DMS114 treated with DMSO at 0.1 percent for 48 hours (cell line): ENCODE measurements around the gene UBE2E2.

Experiments used
- DNase-seq: peaks from one replicate; lab custom pipeline; 2025; ENCODE audit not compliant: unreplicated experiment; lab: John Stamatoyannopoulos, UW

Gene UBE2E2

DNA sequence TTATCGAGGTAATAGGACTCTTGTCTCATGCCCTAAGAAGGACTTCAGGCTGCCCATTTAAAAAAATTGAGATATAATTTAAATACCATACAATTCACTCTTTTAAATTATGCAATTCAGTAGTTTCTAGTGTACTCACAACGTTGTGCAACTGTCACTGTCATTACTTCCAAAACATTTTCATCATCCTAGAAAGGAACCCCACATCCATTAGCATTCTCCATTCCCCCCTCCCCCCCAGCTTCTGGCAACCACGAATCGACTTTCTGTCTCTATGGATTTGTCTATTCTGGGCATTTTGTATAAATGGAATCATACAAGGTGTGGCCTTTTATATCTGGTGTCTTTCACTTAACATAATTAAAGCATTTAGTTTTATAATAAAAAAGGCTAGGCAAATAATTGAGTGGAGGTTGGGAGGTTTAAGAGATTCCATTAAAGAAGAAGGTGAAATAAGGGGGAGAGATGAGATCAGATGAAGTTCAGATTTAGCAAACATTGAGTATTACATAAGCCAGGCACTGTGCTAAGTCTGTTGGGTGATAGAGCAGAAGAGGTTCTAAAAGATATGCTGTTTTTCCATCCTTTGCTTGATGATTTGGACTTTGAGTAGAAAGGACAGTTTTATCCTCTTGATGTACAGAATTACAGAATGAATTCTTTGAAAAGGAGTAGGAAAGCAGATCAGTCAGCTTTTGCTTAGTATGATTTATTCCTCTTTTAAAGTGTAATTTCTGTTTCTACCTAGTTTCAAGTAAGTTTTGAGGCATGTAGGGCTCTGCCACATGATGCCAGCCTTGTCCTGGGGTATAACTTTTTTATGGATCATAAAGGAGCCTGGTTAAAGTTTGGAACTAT is 36.3 kb downstream of the UBE2E2 start:
- DNase-seq = no peak

- DNase-seq = no peak
Measured at GRCh38 chr3:23240171-23240785, 37.2 kb downstream of the UBE2E2 start.

- DNase-seq = no peak
Measured at GRCh38 chr3:23241256-23241655, 38.1 kb downstream of the UBE2E2 start.

- no peak for DNase-seq
Measured at GRCh38 chr3:23242106-23242505, 39.0 kb downstream of the UBE2E2 start.

GRCh38 chr3:23244324-23245041 is 41.4 kb downstream of the UBE2E2 start:
- no peak for DNase-seq

DNA sequence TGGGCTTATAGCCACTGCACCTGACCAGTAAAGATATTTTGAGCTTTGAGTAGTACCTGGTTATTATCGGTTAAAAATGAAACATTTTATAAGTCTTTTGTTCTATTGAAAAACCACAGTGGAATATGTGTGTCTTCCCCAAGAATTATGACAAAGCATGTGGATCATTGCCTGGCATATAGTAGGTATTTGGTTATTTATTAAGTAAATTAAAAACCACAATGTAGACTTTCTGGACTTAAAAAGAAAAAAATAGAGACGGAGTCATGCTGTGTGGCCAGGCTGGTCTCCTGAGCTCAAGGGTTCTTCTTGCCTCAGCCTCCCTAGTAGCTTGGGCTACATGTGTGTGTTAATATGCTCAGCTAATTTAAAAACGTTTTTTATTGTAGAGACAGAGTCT is 43.5 kb downstream of the UBE2E2 start:
- DNase-seq = no peak

GRCh38 chr3:23248594-23249131 is 45.5 kb downstream of the UBE2E2 start:
- DNase-seq = no peak

- no peak for DNase-seq
Measured at GRCh38 chr3:23249961-23250360, 46.8 kb downstream of the UBE2E2 start.

DNA sequence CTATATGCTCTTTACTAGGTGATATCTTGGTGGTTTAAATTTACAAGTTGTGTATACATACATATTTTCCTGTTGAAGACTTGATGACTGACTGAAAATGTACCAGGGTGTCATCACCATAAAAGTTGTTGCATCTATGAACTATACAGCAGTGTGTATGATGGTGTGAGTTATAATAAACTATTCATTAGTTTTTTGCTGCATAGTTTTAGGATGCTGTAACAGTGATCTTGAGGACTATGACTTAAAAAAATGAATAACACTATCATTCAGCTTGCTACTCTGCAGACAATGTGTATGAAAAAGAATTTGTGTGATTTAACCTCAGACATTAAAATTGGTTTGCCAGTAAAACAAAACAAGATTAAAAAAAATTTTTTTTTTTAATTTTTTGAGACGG is 49.0 kb downstream of the UBE2E2 start:
- DNase-seq = no peak

GRCh38 chr3:23253214-23253613 is 50.1 kb downstream of the UBE2E2 start:
- DNase-seq = no peak

- no peak for DNase-seq
Measured at GRCh38 chr3:23254282-23254681, 51.2 kb downstream of the UBE2E2 start.

GRCh38 chr3:23254835-23255234 is 51.7 kb downstream of the UBE2E2 start:
- DNase-seq = no peak

DNA sequence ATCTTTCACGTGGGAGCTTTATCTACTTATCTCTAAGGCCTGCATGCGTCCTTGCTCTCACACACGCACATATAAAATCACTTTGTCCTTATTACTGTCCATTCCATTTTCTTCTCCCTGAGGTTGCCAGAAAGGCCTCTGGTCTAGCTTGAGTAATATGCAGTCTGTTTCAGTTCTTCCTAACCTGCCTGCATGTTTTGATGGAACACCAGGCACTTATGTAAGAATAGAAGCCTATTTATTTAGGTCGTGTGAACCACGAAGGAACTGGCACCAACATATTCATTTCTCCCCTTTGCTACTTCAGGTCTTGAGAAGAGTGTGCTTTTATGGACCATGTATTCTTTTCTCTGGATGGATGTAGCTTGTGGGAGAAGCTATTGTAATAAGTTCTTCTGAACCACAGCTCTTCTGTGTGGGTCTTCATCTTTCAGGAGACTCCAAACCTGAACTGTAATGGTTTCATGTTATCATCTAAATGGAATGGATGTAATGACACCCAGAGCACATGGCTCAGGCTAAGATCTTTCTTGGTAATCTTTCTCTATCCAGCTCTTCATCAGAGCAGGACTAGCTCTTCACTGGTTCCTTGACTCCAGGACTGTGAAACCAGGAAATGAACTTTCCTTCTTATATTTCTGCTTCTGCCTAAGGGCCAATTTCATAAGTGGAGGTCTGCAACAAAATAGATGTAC is 53.8 kb downstream of the UBE2E2 start:
- no peak for DNase-seq

DNA sequence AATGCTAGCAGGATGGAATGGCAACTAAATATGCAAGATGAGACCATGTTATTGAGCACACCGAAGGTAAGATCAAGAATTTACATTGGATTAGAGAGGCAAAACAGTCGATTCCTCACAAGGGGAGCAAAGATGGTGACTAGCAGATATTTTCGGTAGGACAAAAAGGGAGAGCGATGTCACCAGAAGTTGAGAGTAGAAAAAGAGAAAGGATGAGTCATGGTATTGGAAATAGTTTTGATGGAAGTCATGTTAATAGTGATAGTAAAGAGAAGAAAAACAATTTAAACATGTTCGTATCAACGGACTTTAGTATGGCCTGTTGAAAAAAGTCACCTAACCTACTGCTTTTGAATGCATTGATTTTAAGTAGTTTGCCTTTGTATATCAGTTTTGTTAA is 55.0 kb downstream of the UBE2E2 start:
- DNase-seq = no peak

GRCh38 chr3:23259515-23259914 is 56.4 kb downstream of the UBE2E2 start:
- DNase-seq = no peak

GRCh38 chr3:23262766-23263165 is 59.6 kb downstream of the UBE2E2 start:
- no peak for DNase-seq

- no peak for DNase-seq
Measured at GRCh38 chr3:23263796-23264195, 60.7 kb downstream of the UBE2E2 start.

DNA sequence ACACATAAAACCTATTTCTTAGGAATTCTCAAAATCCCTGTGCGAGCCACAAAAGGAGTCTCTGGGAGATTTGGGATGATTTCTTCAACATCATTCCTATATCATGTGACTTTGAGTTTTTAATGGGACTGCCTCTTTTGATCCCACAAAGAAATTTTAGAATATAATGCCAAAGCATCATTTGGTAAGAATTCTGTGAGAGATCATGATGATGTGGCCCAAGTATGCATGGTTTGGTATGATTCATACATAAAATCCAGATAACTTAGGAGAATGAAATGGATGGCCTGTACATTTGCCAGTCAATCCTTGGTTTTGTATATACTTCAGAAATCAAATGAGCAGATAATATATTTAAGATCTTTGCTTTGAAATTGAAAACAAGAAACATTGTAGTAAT is 61.3 kb downstream of the UBE2E2 start:
- DNase-seq = no peak

DNA sequence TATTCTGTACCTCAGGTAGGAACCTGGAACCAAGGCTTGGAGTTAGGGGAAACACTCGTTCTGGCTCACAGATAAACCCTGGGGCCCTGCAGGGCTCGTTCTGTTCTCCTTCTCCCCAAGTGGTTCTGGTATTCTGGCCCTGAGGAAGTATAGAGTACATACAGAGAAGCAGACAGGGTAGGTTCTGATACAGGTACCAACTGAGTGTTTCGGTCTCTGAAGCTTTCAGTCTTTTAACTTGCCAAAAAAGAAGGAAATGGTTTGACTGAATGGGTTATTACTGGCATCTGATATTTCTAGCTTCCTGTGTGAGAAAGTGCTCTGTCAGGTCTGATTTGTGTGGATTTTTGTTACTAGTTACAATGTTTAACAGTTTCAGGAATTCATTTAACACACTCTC is 67.3 kb downstream of the UBE2E2 start:
- DNase-seq = no peak

GRCh38 chr3:23271876-23272741 is 69.0 kb downstream of the UBE2E2 start:
- no peak for DNase-seq
